Fibroblast of skin of abdomen (primary cell): Measurements from ENCODE around the gene CLMP.
"Not testable (repeated sequence)": the region's sequence is repeated elsewhere in the genome, so short reads cannot be mapped to it uniquely, and the experiment has no call there.

Source experiments
- DNase-seq: peaks from one replicate; pipeline ENCODE4 v3.0.0-alpha.2; 2013

CLMP gene

GRCh38 chr11:123080015-123080414 lies 115.0 kb downstream of the CLMP start:
- no peak for DNase-seq

GRCh38 chr11:123076484-123076883 lies 118.6 kb downstream of the CLMP start:
- no peak for DNase-seq

- no peak for DNase-seq
These were observed 121.5 kb downstream of the CLMP start for GRCh38 chr11:123073343-123074057.

GRCh38 chr11:123072762-123073161 lies 122.3 kb downstream of the CLMP start:
- DNase-seq: no peak

GRCh38 chr11:123072332-123072761 lies 122.7 kb downstream of the CLMP start:
- DNase-seq: no peak

GRCh38 chr11:123069908-123070821 lies 124.9 kb downstream of the CLMP start:
- no peak for DNase-seq

GRCh38 chr11:123065621-123066020 lies 129.4 kb downstream of the CLMP start:
- DNase-seq: peak; percentile 67

- DNase-seq: no peak
These were observed 131.0 kb downstream of the CLMP start for GRCh38 chr11:123063826-123064657.

- DNase-seq: peak; percentile 63
These were observed 131.9 kb downstream of the CLMP start for GRCh38 chr11:123062892-123063825.

- DNase-seq: peak; percentile 100
These were observed 132.7 kb downstream of the CLMP start for GRCh38 chr11:123062158-123062891.

- peak; percentile 56 for DNase-seq
These were observed 133.5 kb downstream of the CLMP start, which contains the start of gene HSPA8 for GRCh38 chr11:123061403-123062157. Gene HSPA8, minus strand, starts transcription at chr11:123062136. Its CDS starts 812 bp downstream, at chr11:123061324.

- DNase-seq: no peak
These were observed 134.6 kb downstream of the CLMP start for GRCh38 chr11:123060277-123061000.

GRCh38 chr11:123059041-123059920 lies 135.8 kb downstream of the CLMP start:
- not testable (repeated sequence) for DNase-seq

GRCh38 chr11:123057661-123058305 lies 137.3 kb downstream of the CLMP start:
- DNase-seq: no peak

- DNase-seq: no peak
These were observed 138.1 kb downstream of the CLMP start for GRCh38 chr11:123056835-123057491.

- no peak for DNase-seq
These were observed 139.7 kb downstream of the CLMP start for GRCh38 chr11:123055191-123055901.
